Transverse colon (tissue), 3 donors: ENCODE data around the gene BRICD5.

Experiments
- POLR2A ChIP-seq: fragments of 450-650 bp; IDR thresholded peaks from one replicate; pipeline ENCODE4 v1.6.1; 2016; ENCODE audit warnings: antibody characterized with exemption, mild to moderate bottlenecking, moderate library complexity
- TF ChIP-seq, protein P1 (sequence below), 5 experiments: fragments of 200-600 bp in 3 of 5; fragments of 450-650 bp in 2 of 5; sonication (generic) in 3 of 5; IDR thresholded peaks; 1 replicate in 2 of 5; 2 replicates in 3 of 5; pipeline ENCODE4 v1.5.1; 2016 to 2017; ENCODE audit warnings: antibody characterized with exemption in 5 of 5, inconsistent platforms in 3 of 5, mild to moderate bottlenecking in 2 of 5, moderate library complexity in 1 of 5

DNA sequence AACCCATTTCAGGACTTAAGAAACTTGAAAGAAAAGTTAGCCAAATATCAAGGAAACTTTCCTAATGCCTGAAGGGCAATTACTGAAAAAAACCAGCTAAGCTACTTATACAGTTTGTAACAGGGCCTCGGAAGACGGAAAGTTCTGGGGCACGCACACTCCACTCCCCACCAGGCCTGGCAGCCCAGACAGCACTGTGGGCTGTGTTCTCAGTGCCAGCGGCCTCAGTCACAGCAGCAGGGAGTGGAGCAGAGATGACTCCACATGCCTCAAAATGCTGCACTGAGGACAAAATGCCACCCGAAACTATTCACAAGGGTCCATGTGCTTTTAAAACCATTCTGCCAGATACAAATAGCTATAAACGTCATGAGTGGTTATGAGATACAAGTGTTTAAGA lies 47.1 kb upstream of the BRICD5 start:
- TF ChIP-seq, protein P1, sequence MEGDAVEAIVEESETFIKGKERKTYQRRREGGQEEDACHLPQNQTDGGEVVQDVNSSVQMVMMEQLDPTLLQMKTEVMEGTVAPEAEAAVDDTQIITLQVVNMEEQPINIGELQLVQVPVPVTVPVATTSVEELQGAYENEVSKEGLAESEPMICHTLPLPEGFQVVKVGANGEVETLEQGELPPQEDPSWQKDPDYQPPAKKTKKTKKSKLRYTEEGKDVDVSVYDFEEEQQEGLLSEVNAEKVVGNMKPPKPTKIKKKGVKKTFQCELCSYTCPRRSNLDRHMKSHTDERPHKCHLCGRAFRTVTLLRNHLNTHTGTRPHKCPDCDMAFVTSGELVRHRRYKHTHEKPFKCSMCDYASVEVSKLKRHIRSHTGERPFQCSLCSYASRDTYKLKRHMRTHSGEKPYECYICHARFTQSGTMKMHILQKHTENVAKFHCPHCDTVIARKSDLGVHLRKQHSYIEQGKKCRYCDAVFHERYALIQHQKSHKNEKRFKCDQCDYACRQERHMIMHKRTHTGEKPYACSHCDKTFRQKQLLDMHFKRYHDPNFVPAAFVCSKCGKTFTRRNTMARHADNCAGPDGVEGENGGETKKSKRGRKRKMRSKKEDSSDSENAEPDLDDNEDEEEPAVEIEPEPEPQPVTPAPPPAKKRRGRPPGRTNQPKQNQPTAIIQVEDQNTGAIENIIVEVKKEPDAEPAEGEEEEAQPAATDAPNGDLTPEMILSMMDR (IDR thresholded peaks at IDR 0.05), result no peak
- no peak for TF ChIP-seq POLR2A
